Brain microvascular endothelial cell (primary cell): ENCODE results near the gene COLQ.

Experiments used
- DNase-seq: peaks from one replicate; pipeline ENCODE4 v3.0.0-alpha.2; 2020
- H3K27ac ChIP-seq: fragments of 250-450 bp; sonication (Bioruptor Pico); 2 replicates; pipeline ENCODE4 v1.5.1; 2020; ENCODE audit warnings: mild to moderate bottlenecking, moderate library complexity
- H3K27me3 ChIP-seq: fragments of 250-450 bp; sonication (Bioruptor Pico); replicated peaks from 2 replicates; pipeline ENCODE4 v1.5.1; 2020; ENCODE audit warnings: mild to moderate bottlenecking
- H3K36me3 ChIP-seq: fragments of 250-450 bp; sonication (Bioruptor Pico); replicated peaks from 2 replicates; pipeline ENCODE4 v1.5.1; 2020; ENCODE audit warnings: mild to moderate bottlenecking
- H3K4me3 ChIP-seq: 2 replicates; pipeline ENCODE4 v1.5.1; 2011; ENCODE audit warnings: low read depth, mild to moderate bottlenecking, control low read depth, low read length, moderate library complexity
- CTCF ChIP-seq: IDR thresholded peaks from 2 replicates; pipeline ENCODE4 v1.5.1; 2011; ENCODE audit warnings: low read depth, mild to moderate bottlenecking, moderate library complexity, low read length, control low read depth, inconsistent platforms; ENCODE audit errors: missing control alignments
- in situ Hi-C: cut with HindIII; loops from 2 replicates; pipeline ENCODE4 v1.10.0; 2017; ENCODE audit warnings: low sequenced_read_pairs, low pct_ligation_motif_present

COLQ gene

GRCh38 chr3:15528854-15529537 lies 7.5 kb upstream of the COLQ start:
- in situ Hi-C loops = no loop called here
- Histone ChIP-seq H3K27ac (no peak overlapping the region), H3K27me3 (no peaks in the 10 kb centered on the region), H3K36me3 (no peaks in the 10 kb centered on the region), H3K4me3 (no peak overlapping the region)
- no peak for DNase-seq
- TF ChIP-seq CTCF = no peak

- Histone ChIP-seq H3K4me3 (no peak overlapping the region), H3K36me3 (no peaks in the 10 kb centered on the region), H3K27me3 (no peaks in the 10 kb centered on the region), H3K27ac (no peak overlapping the region)
- no peak for DNase-seq
- in situ Hi-C loops = no loop called here
- TF ChIP-seq CTCF = peak; percentile 56
These were observed 5.5 kb upstream of the COLQ start for GRCh38 chr3:15527031-15527459.

- H3K36me3 ChIP-seq = no peaks in the 10 kb centered on the region
- no peak for TF ChIP-seq CTCF
- no peaks in the 10 kb centered on the region for H3K27me3 ChIP-seq
- no peak overlapping the region for H3K27ac ChIP-seq
- in situ Hi-C loops = no loop called here
- DNase-seq = no peak
- H3K4me3 ChIP-seq = no peak overlapping the region
These were observed 4.3 kb upstream of the COLQ start for GRCh38 chr3:15525790-15526189.

- no peak for TF ChIP-seq CTCF
- no peak for DNase-seq
- in situ Hi-C loops = no loop called here
- Histone ChIP-seq H3K27ac (no peak overlapping the region), H3K36me3 (no peaks in the 10 kb centered on the region), H3K4me3 (no peak overlapping the region), H3K27me3 (no peaks in the 10 kb centered on the region)
These were observed 2.3 kb upstream of the COLQ start for GRCh38 chr3:15523660-15524417.

GRCh38 chr3:15522016-15522415 lies 510 bp upstream of the COLQ start:
- no peak for DNase-seq
- TF ChIP-seq CTCF = no peak
- in situ Hi-C loops = no loop called here
- H3K36me3 ChIP-seq = no peaks in the 10 kb centered on the region
- no peaks in the 10 kb centered on the region for H3K27me3 ChIP-seq
- no peak overlapping the region for H3K4me3 ChIP-seq
- H3K27ac ChIP-seq = no peak overlapping the region
